Stimulated activated effector memory CD8-positive, alpha-beta T cell treated with anti-CD3 and anti-CD28 coated beads, Interleukin-12 subunit alpha, Interleukin-12 subunit beta, amount 100 ng/mL, for 72 hours (primary cell): ENCODE data around the gene KLF13.

Experiments used
- ATAC-seq: fragments of 150-1000 bp; cut with Tn5 transposase; 2 replicates; pipeline ENCODE4 v1.10.0; 2021
- DNase-seq, 2 donors: peaks; one replicate each; pipeline ENCODE4 v3.0.0; 2021 to 2022; ENCODE audit warnings: low spot score in 2 of 2
- H3K27ac Mint-ChIP-seq: one replicate; pipeline ENCODE4 v1.8.0; 2022; ENCODE audit warnings: mild to moderate bottlenecking, mixed read lengths
- H3K36me3 Mint-ChIP-seq: one replicate; pipeline ENCODE4 v1.8.0; 2022; ENCODE audit warnings: mild to moderate bottlenecking, mixed read lengths
- H3K4me1 Mint-ChIP-seq: one replicate; pipeline ENCODE4 v1.8.0; 2022; ENCODE audit warnings: mixed read lengths
- H3K4me3 Mint-ChIP-seq: one replicate; pipeline ENCODE4 v1.8.0; 2022; ENCODE audit warnings: mild to moderate bottlenecking, mixed read lengths
- H3K9me3 Mint-ChIP-seq: one replicate; pipeline ENCODE4 v1.8.0; 2022; ENCODE audit warnings: mixed read lengths

The KLF13 gene

DNA sequence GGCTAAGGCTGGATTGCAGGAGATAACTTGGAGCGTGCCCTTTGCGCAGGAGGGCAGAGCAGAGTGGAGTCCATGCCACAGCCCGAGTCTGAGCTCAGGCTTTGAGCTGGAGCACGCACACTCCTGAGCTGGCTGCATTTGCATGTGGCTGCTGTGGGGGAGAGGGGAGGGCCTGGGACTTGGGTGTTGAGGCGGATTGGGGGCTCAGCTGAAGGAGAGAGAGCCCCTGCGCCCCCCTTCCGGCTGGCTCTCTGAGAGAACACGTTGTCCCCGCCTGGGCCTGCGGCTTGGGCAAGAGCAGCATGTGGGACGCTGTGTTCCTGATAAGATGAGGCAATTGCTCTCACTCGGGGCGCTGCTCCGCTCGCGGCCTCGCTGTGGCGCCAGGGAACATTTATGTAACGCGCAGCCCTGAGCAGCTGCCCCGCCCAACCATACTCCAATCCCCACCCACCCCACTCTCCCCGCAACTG, 39.1 kb downstream of the KLF13 start:
- peaks cover 73% of the 10 kb centered on the region for H3K36me3 Mint-ChIP-seq
- no peaks in the 10 kb centered on the region for H3K9me3 Mint-ChIP-seq
- H3K27ac Mint-ChIP-seq: peak overlapping the region; percentile 77
- DNase-seq (peak; percentile 60 to 81), ATAC-seq (peak; percentile 81)
- peaks cover 100% of the 10 kb centered on the region for H3K4me1 Mint-ChIP-seq
- H3K4me3 Mint-ChIP-seq: peak overlapping the region; percentile 74

DNA sequence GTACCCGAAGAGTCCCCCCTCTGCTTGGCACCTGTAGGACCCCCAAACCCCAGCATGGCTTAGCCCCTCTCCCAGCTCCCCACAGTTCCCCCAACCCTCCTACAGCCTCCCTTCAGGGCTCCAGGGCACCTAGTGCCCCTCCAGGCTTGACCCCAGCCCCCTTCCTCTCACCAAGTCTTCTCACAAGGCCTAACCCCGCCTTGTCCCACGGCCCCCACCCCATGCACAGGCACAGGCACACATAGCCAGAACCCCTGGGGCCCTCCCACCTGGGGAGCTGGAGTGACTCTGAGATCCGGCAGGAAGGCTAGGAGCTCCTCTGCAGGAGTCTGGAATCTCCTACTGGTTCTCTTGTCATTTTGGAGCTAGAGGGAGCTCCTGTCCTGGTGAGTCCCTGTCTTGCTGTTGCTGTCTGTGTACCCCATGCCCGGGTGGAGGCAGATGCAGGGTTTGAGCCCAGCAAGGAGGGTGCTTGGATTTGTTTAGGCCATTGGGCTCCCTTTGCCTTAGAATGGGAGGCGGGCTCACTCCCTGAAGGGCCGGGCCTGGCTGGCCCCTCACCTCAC, 39.6 kb downstream of the KLF13 start:
- Mint-ChIP-seq H3K4me3 (peak overlapping the region; percentile 74), H3K36me3 (peaks cover 75% of the 10 kb centered on the region), H3K27ac (peak overlapping the region; percentile 77), H3K4me1 (peaks cover 100% of the 10 kb centered on the region), H3K9me3 (no peaks in the 10 kb centered on the region)
- no peak for ATAC-seq
- DNase-seq: no peak

GRCh38 chr15:31367021-31367729, 40.5 kb downstream of the KLF13 start:
- Mint-ChIP-seq H3K36me3 (peaks cover 75% of the 10 kb centered on the region), H3K4me1 (peaks cover 92% of the 10 kb centered on the region), H3K4me3 (peak overlapping the region; percentile 74), H3K9me3 (no peaks in the 10 kb centered on the region), H3K27ac (peak overlapping the region; percentile 77)
- DNase-seq (no peak), ATAC-seq (peak; percentile 1)

- peaks cover 85% of the 10 kb centered on the region for H3K4me1 Mint-ChIP-seq
- H3K9me3 Mint-ChIP-seq: no peaks in the 10 kb centered on the region
- H3K27ac Mint-ChIP-seq: peak overlapping the region; percentile 77
- H3K4me3 Mint-ChIP-seq: peak overlapping the region; percentile 74
- ATAC-seq (peak; percentile 67), DNase-seq (peak in 1 of 2 donors; percentile 70)
- H3K36me3 Mint-ChIP-seq: peaks cover 75% of the 10 kb centered on the region
Observed at GRCh38 chr15:31367730-31368344, 41.2 kb downstream of the KLF13 start.

- Mint-ChIP-seq H3K4me1 (peaks cover 85% of the 10 kb centered on the region), H3K9me3 (no peaks in the 10 kb centered on the region), H3K27ac (peak overlapping the region; percentile 77), H3K36me3 (peaks cover 81% of the 10 kb centered on the region), H3K4me3 (peak overlapping the region; percentile 34)
- ATAC-seq (no peak), DNase-seq (no peak)
Observed at GRCh38 chr15:31369727-31370126, 43.1 kb downstream of the KLF13 start.

- H3K27ac Mint-ChIP-seq: peak overlapping the region; percentile 77
- no peak overlapping the region for H3K4me3 Mint-ChIP-seq
- H3K36me3 Mint-ChIP-seq: peaks cover 86% of the 10 kb centered on the region
- DNase-seq (no peak), ATAC-seq (no peak)
- peaks cover 85% of the 10 kb centered on the region for H3K4me1 Mint-ChIP-seq
- no peaks in the 10 kb centered on the region for H3K9me3 Mint-ChIP-seq
Observed at GRCh38 chr15:31371520-31372240, 45.0 kb downstream of the KLF13 start.

DNA sequence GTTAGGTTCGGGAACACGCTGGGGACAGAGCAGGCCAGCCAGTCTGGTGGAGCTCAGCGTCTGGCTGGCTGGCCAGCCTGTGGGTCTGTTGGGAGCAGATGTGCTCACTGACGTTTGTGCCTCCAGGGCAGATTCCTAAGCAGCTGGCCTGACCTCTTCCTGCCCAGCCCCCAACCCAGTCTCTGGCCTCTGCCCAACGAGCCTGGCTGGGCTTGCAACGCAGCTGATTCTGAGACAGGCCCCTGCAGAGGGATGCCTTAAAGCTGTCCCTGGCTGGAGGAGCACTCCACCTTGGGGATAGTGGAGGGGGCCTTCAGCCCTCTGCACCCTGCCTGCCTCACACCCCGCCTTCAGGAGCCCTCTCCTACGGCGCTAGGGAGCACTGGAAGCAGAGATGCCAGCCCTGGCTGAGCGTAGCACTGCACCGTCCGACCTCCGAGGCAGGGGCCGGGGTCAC, 46.0 kb downstream of the KLF13 start:
- ATAC-seq (no peak), DNase-seq (no peak)
- Mint-ChIP-seq H3K36me3 (peaks cover 93% of the 10 kb centered on the region), H3K4me1 (peaks cover 76% of the 10 kb centered on the region), H3K27ac (no peak overlapping the region), H3K4me3 (no peak overlapping the region), H3K9me3 (no peaks in the 10 kb centered on the region)

DNA sequence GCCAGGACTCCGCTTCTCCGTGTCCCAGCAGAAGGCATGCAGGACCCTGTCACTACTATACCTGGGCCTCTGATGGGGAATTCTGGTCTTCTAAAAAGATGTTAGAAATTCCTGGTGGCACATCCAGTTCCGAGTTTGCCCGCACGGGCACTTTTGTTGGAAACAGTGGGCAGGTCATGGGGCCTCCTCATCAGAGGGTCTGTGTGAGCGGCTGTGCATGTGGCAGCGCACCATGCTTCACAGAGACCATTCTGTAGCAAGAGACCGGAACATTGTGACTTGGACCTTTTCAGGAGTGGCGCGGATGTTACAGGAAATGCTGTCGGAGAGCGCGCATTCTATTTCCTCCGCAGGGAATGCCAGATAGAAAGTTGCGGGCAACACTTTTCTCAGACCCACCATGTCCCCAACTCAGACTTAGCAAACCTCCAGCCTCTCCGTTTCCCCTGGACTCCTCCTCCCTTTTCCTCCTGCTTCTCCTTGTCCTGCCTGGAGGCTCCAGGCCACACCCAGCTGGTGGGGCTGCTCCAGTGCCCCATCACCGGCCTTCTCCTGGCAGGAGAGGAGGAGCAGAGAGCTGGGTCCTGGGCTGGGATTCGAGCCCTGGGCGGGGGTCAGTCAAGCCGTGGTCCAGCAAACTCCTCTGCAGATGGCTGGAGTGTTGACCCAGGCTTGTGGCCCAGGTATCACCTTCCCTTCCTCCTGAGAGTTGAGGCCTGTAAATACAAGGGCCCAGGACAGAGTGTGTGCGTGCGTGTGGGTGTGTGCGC, 46.6 kb downstream of the KLF13 start:
- Mint-ChIP-seq H3K9me3 (no peaks in the 10 kb centered on the region), H3K36me3 (peaks cover 93% of the 10 kb centered on the region), H3K4me3 (no peak overlapping the region), H3K4me1 (peaks cover 74% of the 10 kb centered on the region), H3K27ac (peak overlapping the region; percentile 60)
- DNase-seq (no peak), ATAC-seq (no peak)

GRCh38 chr15:31373970-31374369, 47.3 kb downstream of the KLF13 start:
- Mint-ChIP-seq H3K4me3 (no peak overlapping the region), H3K4me1 (peaks cover 74% of the 10 kb centered on the region), H3K27ac (peak overlapping the region; percentile 60), H3K9me3 (no peaks in the 10 kb centered on the region), H3K36me3 (peaks cover 99% of the 10 kb centered on the region)
- ATAC-seq (no peak), DNase-seq (no peak)

GRCh38 chr15:31374489-31374888, 47.9 kb downstream of the KLF13 start:
- peaks cover 74% of the 10 kb centered on the region for H3K4me1 Mint-ChIP-seq

DNA sequence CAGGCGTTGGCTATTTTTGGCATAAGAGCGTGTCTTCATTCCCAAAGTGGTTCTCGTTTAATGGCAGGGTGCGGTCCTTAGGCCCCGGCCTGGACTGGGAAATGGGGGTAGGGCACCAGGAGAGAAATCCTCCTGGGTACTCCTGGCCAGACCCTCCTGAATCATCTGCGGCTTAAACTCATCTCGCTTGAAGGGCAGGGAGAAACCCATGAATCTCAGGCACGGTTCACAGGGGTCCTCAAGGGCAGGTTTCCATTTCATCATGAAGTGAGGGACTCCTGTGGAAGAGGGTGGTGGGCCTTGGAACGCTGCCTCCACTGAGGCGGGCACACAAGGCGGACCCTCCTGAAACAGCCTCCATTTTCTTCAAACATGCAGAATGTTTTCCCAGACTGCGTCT, 48.4 kb downstream of the KLF13 start:
- no peak for ATAC-seq
- no peaks in the 10 kb centered on the region for H3K9me3 Mint-ChIP-seq
- H3K4me1 Mint-ChIP-seq: peaks cover 70% of the 10 kb centered on the region
- peak overlapping the region; percentile 60 for H3K27ac Mint-ChIP-seq
- H3K4me3 Mint-ChIP-seq: no peak overlapping the region
- peaks cover 100% of the 10 kb centered on the region for H3K36me3 Mint-ChIP-seq
- DNase-seq: no peak

More at GRCh38 chr15:31374489-31374888, 47.9 kb downstream of the KLF13 start:
- no peaks in the 10 kb centered on the region for H3K9me3 Mint-ChIP-seq
- DNase-seq (no peak), ATAC-seq (no peak)
- H3K27ac Mint-ChIP-seq: peak overlapping the region; percentile 60
- peaks cover 100% of the 10 kb centered on the region for H3K36me3 Mint-ChIP-seq
- no peak overlapping the region for H3K4me3 Mint-ChIP-seq

- H3K27ac Mint-ChIP-seq: peak overlapping the region; percentile 68
- no peaks in the 10 kb centered on the region for H3K9me3 Mint-ChIP-seq
- H3K4me1 Mint-ChIP-seq: peaks cover 62% of the 10 kb centered on the region
- DNase-seq (no peak), ATAC-seq (no peak)
- no peak overlapping the region for H3K4me3 Mint-ChIP-seq
- H3K36me3 Mint-ChIP-seq: peaks cover 100% of the 10 kb centered on the region
Observed at GRCh38 chr15:31375772-31376171, 49.1 kb downstream of the KLF13 start.

GRCh38 chr15:31376511-31376910, 49.9 kb downstream of the KLF13 start:
- ATAC-seq: no peak

GRCh38 chr15:31377030-31377429, 50.4 kb downstream of the KLF13 start:
- Mint-ChIP-seq H3K4me3 (no peak overlapping the region), H3K36me3 (peaks cover 98% of the 10 kb centered on the region), H3K4me1 (peaks cover 65% of the 10 kb centered on the region), H3K27ac (peak overlapping the region; percentile 54), H3K9me3 (no peaks in the 10 kb centered on the region)
- ATAC-seq (no peak), DNase-seq (no peak)

More at GRCh38 chr15:31376511-31376910, 49.9 kb downstream of the KLF13 start:
- DNase-seq: no peak
- no peaks in the 10 kb centered on the region for H3K9me3 Mint-ChIP-seq
- H3K27ac Mint-ChIP-seq: peak overlapping the region; percentile 68
- H3K4me3 Mint-ChIP-seq: no peak overlapping the region
- H3K4me1 Mint-ChIP-seq: peaks cover 60% of the 10 kb centered on the region
- H3K36me3 Mint-ChIP-seq: peaks cover 100% of the 10 kb centered on the region
